Activated CD4-positive, alpha-beta T cell treated with anti-CD3 and anti-CD28 coated beads, Interleukin-2, Interleukin-6, amounts not matched to agents 100 ng/mL and 50 ng/mL, durations not matched to agents 16 hours and 8 hours (primary cell): ENCODE measurements around the gene GPC3.
"Not testable (repeated sequence)": the region's sequence is repeated elsewhere in the genome, so short reads cannot be mapped to it uniquely, and the experiment has no call there.

ENCODE experiments used
- DNase-seq: peaks from one replicate; pipeline ENCODE4 v3.0.0-alpha.2; 2020

Gene GPC3

DNA sequence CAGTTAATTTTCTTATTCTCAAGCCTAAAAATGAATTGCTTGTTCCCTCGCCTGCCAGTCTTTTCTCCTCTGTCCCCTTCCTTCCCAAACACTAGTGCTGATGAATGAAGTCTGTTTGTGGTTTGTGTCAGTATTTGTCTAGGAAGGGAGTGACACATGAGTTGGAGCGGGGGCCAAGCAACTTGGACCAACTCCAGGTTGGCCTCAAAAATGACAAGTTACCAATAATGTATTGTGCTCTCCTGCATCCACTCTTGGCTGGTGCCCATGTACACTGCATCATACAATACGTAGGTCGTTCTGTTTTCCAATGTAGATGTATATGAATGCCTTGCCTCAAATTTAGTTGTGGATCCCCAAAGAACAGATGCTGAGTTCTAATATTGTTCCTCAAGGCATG is 347.1 kb downstream of the GPC3 start:
- no peak for DNase-seq

DNA sequence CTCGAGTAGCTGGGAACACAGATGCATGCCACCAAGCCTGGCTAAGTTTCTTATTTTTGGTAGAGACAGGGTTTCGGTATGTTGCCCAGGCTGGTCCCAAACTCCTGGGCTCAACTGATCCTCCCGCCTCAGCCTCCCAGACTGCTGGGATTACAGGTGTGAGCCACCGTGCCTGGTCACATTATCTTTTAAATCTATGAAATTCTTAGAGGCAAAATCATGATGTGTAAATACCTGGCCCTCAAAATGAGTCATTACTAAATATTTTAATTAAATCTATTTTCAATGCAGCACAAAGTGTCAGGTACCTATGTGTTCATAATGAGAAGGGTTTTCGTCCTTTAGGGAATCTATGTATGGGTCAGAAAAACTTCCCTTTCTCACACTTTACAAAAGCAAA is 347.6 kb downstream of the GPC3 start:
- DNase-seq, result no peak

DNA sequence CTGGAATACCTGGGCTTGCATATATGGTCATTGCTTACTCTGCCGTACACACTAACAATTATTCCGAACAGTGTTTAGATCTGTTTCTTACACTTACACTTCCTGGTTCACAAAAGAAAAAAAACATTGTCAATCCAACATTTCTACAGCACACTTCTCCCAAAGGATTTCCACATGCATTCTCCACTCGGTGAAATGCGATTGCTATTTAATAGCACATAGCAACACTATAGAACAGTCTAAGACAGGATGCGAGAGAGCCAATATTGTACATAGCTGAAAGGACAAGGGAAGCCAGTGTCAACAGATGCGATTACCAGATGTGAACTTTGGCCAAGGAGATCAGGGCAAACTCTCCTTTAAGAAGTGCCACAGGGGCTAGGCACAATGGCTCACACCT is 349.4 kb downstream of the GPC3 start:
- no peak for DNase-seq

DNA sequence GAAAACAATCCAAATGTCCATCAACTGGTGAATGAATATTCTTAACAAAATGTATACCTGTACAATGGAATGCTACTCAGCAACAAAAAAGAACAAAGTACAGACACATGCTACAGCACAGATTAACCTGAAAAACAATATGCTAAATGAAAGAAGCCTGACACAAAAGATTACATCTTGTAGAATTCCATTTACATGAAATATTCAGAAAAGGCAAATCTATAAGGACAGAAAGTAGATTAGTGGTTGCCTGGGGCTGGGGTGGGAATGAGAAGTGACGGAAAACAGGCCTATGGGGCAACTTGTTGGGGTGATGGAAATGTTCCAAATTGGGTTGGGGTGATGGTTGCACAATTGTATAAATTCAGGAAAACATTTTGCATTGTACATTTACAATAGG is 351.0 kb downstream of the GPC3 start:
- no peak for DNase-seq

DNA sequence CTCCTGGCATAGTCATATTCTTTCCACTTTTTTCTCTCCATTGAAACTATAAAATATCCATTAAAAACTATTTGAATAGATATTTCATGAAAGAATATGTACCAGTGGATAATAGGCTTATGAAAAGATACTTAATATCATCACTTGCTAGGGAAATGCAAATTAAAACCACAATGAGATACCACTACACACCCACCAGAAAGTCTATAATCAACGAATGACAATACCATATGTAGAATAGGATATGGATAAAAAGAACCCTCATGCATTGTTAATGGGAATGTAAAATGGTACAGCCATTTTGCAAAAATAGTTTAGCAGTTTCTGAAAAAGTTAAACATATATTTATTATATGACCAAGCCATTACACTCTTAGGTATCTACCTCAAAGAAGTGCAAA is 351.4 kb downstream of the GPC3 start:
- no peak for DNase-seq

DNA sequence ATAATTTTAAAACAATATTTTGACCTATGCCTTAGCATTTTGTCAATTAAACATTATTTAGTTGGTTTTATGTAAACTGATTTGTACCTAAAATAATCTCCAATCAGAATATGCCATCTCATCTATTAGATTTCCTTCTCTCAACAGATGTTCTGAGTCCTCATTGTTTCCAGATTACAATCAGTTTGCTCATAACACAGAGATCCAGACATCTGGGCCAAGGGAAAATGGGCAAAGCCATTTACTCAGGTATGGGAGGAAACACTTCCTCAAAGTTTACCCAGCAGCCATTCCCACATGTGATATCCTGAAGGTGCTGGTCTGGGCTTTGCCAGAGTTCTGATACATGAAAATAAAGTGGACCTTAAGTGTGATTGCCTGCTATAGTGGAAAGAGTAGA is 352.2 kb downstream of the GPC3 start:
- no peak for DNase-seq

DNA sequence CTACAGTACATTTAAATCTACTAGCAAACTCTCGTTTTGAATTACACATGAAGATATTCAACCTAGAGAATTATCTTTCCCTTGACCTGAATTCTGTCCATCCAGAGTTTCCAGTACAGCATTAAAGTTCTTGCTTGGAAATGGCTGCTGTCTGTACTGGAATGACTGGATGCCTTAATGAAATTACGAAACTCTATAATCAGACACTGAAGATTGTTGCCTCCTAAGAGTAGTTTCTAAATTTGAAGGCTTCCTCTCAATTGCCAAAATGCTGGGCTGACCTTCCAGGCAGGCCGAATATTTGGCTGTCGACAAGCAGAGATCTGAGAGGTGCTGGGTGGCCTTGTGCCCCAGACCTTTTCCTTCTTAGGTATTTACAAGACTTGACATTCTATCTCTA is 355.0 kb downstream of the GPC3 start:
- no peak for DNase-seq

DNA sequence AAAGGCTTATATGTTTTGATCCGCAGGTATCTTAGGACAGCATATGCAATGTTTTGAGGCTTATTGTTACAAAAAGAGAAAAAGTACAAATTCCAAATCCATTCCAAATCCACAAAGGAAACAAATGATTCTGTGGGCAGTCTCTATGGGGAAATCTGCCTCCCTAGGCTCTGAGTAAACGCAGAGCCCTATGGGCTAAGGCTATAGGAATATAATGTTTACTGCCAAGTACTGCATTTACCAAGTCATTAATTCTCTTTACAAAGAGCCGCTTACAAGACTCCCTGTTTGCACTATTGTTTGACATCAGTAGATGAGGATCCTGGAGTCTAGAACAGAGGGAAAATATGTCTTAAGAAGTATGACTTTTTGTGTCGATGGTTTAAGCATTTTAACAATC is 357.7 kb downstream of the GPC3 start:
- DNase-seq, result no peak

DNA sequence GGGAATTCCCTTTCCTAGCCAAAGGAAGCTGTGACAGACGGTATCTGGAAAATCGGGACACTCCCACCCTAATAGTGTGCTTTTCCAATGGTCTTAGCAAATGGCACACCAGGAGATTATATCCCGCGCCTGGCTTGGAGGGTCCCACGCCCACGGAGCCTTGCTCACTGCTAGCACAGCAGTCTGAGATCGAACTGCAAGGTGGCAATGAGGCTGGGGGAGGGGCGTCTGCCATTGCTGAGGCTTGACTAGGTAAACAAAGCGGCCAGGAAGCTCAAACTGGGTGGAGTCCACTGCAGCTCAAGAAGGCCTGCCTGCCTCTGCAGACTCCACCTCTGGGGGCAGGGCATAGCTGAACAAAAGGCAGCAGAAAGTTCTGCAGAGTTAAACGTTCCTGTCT is 364.0 kb downstream of the GPC3 start:
- DNase-seq, result not testable (repeated sequence)

DNA sequence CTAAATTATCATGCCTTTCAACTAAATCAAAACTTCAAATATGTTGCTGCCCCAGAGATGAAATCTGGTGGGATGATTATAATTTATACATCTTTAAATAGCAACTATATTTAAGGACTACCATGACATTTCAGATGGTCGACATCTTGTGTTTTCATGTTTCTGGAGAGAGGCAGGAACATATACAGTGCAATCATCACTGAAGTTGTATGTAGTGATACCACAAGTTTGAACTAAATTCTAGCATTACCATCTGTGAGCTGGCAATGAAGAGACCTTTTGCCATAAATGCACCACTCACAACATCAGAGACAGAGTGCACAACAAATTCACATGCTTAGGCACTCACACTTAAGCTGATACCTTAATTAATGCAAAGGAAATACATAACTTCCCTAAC is 373.7 kb downstream of the GPC3 start:
- DNase-seq, result no peak

DNA sequence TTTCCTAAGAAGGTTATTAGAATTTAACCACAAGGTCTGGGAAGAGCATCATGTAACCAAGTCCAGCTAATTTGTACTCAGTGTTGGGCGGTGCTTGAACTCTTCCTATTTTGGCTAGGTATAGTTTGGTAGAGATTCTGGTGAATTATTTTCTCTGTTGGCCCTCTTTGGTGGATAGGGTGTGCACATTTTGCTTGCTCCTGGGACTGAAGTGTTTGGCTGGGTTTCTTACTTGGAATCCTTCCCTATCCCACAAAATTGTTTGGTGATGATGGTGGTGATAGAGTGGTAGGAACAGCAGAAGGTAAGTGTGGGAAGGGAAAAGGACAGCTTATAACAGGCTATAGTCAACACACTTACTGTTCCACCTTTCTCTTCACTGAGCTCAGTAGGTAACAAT is 375.3 kb downstream of the GPC3 start:
- no peak for DNase-seq

DNA sequence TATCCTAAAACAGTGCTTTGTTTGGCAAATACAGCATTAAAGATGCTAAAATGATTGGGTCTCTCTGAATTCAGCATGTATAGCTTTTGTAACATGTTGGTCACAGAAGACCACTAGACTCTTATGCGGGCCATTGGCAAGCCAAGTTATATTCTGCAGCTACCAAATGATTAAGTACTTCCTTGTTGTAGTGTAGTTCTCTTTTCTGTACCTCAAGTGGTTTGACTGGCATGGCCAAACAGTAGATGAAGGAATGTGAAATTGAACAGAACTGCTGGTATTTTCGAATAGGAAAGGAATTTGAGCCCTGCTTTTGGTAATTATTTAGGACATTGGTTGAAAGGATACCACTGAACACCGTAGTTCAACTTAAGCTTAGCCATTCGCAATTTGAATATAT is 376.2 kb downstream of the GPC3 start:
- no peak for DNase-seq

DNA sequence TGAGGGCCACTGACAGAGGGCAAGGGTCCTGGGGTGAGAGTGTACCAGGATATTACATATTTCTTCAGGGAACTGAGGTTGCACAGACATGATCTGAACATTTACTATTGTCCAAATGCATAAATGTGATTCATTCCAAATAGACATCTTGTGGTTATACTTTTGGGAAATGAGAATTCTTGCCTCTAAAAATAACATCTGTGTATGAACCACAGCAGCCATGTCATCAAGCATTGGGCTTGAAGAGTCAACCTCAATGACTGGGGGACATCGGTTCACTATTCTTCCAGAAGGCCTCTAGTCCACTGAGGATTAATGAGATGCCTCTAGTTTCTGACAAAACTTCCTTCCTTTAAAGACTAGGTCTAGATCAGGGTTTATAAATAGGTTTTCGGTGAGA is 377.0 kb downstream of the GPC3 start:
- DNase-seq, result no peak

DNA sequence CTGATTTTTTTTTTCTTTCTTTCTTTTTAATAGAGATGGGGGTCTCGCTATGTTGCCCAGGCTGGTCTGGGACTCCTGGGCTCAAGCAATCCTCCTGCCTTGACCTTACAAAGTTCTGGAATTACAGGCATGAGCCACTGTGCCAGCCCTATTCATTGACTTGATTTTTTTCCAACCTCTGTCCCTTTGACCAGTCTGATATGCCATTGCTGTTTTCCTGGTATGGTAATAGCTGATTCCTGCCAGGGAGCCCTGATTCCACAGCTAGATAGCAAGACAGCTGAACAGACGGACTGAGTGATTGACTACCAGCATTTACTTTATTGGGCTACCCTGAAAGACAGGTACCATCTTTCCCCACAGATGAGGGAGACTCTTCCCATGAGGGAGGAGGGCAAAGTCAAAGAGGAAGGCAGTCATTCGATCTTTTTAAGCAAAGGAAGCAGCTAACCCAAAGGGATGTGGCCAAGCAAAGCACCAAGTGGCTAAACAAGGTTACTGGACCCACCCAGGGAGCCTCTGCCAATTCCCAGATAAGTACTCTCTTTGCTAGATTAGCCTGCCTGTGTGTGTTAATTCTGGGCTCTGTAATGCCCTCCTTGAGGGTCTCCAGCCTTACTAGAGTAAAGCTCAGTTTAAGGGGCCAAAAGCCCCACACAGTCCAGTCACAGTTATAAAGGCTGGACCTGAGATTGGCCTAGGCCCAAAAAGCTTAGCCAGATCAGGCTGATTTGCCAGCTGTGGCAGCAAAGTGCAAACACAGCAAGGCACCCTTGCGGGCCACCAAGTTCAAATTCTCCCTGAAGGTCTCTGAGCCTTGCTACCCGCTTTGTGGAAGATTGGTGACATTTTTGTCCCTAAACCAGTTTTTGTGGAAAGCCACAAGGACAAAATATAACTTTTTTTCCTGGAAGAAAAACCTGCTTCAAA is 377.7 kb downstream of the GPC3 start:
- DNase-seq, result no peak

DNA sequence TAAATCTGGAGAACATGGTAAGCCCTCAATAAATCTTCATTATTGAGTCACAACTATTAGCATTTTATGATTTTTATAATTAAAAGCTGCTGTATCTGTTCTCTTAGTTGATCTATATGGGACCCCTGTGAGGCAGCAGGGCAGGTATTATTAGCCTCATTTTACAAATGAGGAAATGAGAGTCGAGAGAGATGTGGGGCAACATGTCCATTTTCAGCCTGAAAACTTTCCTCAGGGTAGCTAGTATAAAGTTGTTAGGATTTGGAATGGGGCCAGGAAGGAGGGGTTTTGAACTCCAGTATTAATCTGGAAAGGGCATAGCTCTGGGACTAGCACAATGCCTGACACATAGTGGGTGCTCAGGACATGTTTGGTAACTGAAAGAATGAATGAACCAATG is 378.4 kb downstream of the GPC3 start:
- no peak for DNase-seq

DNA sequence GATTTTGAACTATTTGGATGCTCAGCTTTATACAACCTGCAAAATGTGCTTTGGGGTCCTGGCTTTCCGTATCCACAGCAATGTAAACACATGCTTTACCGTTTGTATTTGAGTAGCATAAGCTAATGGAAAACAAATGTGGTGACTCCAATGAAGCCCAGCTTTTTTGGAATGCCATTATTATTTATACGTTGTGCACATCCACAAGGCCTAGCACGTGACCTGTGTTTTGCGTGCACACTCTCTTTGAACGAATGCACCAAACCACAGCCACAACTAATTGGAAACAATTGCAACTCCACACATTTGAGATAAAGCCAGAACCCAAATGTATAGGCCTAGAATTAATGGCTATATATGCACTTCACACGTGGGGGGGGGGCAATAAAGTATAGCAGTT is 380.6 kb downstream of the GPC3 start:
- no peak for DNase-seq

DNA sequence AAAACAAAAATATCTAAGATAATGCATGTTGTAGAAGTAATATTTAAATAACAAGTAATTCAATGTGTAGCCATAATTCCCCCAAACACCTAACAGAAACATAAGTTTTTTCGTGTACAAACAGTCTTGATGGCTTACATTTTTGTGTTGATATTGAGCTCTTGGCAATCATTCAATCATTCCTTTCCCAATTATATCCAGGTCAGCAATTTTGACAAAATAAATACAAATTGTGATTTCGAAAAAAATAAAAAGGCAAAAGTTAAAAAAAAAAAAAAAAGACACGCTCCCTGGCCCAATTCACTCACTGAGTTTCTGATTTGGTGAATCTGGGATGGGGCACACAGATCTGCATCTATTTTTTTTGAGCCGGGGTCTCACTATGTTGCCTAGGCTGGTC is 382.5 kb downstream of the GPC3 start:
- DNase-seq, result no peak

DNA sequence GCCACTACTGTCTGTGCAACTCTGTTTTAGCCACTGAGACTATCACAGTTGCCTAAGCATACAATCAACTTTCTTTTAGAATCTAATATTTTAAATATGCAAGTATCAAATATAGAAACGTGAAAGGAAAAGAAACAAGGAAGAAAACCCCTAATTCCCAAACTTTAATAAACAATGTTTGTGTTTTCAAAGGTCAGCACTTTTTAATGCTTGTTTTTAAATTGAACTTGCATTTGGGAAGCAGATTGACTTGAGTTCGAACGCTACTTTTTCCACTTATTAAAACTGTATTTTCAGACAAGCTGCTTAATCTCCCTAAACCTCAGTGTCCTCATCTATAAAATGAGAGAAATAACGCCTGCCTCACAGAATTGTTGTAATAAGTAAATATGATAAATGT is 384.3 kb downstream of the GPC3 start:
- no peak for DNase-seq

DNA sequence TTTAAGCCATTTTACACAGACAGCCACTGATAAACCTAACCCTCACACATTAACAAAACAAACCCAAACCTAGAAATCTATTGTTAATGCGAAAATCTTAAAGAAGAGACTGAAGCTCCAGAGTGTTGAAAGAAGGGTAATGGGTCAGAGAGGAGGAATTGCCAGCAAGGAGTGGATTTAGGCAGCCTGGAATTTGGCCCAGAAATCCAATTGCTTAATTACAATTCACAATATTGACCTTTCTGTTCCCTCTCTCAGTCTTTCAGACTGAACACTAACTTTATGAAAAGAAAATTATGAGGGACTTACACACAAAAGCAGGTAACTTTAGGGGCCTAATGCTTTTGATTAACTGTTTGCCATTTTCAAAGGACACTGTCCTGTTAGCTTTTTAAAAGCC is 384.9 kb downstream of the GPC3 start:
- DNase-seq, result no peak

DNA sequence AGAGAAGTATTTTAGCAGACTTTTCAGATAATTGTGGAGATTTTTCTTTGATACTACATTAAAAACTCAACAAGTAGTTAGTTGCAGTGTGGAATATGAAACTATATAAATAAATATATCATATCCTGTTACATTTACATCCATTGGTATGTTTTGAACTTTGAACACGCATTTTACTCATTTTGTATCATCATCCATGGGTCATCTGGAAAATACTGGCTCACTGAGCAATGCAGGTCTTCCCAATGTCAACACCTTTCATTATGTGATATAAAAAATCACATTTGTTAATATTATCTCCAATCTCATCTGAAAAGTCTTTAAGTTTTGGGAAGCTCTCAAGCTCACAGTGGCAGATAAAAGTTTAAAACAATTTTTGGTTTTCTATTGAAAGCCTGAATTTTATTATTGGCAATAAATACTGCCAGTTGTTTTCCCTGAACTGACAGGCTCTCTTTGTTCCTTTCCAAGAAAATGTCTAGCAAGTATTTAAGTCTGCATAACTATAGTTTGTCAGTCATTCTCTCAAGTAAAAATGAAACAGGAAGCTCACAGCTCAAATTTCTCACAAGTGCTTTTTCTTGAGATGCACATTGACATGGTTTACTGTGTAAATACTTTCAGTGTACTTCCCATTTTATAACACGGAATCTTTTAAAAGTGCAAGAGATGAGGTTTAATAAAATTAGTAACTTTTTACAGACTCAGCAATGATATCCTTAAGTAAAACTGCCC is 386.6 kb downstream of the GPC3 start:
- no peak for DNase-seq

DNA sequence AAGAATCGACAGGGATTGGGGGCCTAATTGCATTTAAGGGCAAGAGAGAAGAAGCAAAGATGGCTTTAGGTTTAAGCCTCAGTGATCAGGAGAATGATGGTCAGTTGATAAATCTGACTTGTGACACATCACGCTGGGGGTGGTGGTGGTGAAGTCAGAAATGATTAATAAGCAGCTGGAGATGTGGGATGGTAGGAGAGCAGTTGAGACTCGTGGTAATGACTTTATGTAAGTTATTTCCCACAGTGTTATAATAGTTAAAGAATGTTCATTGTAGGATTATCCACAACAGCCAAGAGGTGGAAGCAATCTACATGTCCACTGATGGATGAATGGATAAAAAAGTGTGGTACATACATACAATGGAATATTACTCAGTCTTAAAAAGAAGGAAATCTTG is 391.2 kb downstream of the GPC3 start:
- DNase-seq, result no peak

DNA sequence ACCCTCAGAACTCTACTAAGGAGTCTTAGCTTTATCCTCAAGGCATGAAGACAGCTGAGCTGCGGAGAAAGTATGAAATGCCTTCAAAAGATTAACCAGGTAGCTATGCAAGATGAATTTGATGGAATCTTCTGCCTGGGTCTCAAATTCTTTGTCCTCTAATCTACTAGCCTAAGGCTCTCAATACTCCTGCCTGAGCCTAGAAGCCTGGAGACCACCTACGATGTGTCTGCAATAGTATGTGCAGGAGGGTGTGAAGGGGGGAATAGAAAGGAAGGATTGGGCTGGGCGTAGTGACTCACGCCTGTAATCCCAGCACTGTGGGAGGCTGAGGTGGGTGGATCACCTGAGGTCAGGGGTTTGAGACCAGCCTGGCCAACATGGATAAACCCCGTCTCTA is 391.9 kb downstream of the GPC3 start:
- no peak for DNase-seq

DNA sequence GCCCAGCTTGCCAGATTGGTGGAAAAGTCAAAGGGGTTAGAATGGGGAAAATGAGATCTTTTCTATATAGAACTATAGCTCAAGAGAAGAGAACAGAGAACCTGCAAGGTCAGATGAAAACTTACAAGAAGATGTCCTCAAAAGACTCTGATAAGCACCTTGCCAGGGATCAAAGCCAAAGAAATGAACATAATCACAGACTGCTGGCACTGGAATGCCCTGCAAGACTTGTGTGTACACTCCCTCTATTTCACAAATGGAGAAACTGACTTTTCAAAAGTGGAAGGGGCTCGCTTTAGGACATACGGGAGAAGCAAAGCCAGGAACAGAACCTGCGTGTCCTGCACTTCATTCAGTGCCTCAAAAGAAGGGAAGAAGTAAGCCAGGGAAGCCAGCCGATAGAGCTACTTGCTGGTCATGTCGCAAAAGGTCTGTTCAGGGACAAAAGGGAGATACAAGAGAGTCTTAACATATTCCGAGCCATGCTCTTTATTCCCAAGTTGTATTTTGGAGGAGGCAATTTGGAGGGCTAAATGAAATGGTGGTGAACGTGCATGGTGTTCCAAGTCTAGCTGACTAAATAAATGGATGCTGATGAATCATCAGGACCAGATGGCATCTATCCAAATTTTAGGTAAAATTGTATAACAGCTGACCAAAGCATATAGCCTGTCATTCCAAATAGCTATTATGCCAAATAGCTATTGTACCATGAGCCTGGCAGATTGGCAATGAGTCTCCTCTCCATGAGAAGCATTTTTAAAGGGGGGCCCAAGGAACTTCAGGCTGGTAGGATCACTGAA is 394.5 kb downstream of the GPC3 start:
- DNase-seq, result no peak

DNA sequence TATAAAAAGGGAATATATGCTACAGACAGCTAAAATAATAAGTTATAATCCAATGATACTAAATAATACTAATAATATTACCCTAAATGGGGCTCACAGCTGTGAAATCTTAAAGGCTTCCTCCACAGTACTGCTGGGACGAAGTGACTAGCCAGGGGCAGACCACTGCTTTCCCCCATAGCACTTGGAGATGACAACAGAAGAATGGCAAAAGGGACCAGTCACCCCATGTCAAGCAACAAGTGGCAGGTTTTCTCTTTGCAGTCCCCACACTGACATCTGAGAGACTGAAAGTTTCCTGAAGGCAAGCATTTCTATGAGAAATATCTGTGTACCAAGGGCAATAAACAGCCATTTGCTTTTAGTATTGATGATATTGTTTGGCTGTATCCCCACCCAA is 396.6 kb downstream of the GPC3 start:
- DNase-seq, result no peak
